RCC 7860 (cell line): ENCODE measurements around the gene CCNDBP1.

Experiments
- DNase-seq: peaks from one replicate; pipeline ENCODE4 v3.0.0-alpha.2; 2015; ENCODE audit warnings: low spot score
- FAIRE-seq: peaks from 2 replicates; lab custom pipeline; 2012; peaks lifted over from hg19 to GRCh38; lab: Jason Lieb, UNC

The CCNDBP1 gene

GRCh38 chr15:43242616-43243015 lies 57.4 kb downstream of the CCNDBP1 start:
- FAIRE-seq: no peak

GRCh38 chr15:43243020-43243645 lies 57.9 kb downstream of the CCNDBP1 start:
- no peak for FAIRE-seq
- no peak for DNase-seq

More at GRCh38 chr15:43242616-43243015, 57.4 kb downstream of the CCNDBP1 start:
- no peak for DNase-seq

GRCh38 chr15:43244092-43244491 lies 58.9 kb downstream of the CCNDBP1 start:
- FAIRE-seq (no peak), DNase-seq (no peak)

- no peak for FAIRE-seq
- DNase-seq: no peak
These were observed 61.1 kb downstream of the CCNDBP1 start for GRCh38 chr15:43246261-43246774.
